A549 (cell line): ENCODE data around the gene POLR3H.

Source experiments
- BHLHE40 ChIP-seq: IDR thresholded peaks from 2 replicates; pipeline ENCODE4 v1.6.1; 2012; ENCODE audit warnings: low read depth, low read length, inconsistent platforms
- CHD2 ChIP-seq: fragments of 150-350 bp; IDR thresholded peaks from 2 replicates; pipeline ENCODE4 v1.6.1; 2014; ENCODE audit warnings: low read length; ENCODE audit not compliant: partially characterized antibody
- EP300 ChIP-seq, 2 experiments: fragments of >200 bp; sonication (Bioruptor Twin); formaldehyde crosslinking; IDR thresholded peaks; 2 replicates in 1 of 2; 3 replicates in 1 of 2; pipeline ENCODE4 v1.6.1; 2016 to 2017
- ESRRA ChIP-seq: fragments of 150-350 bp; IDR thresholded peaks from 2 replicates; pipeline ENCODE4 v1.6.1; 2014; ENCODE audit warnings: mild to moderate bottlenecking, low read length, borderline replicate concordance
- HDAC2 ChIP-seq: fragments of 200-600 bp; sonication (generic); IDR thresholded peaks from 2 replicates; pipeline ENCODE4 v1.6.1; 2016
- HOXA7 ChIP-seq: fragments of 250-450 bp; sonication (Bioruptor Pico); IDR thresholded peaks from 2 replicates; pipeline ENCODE4 v1.5.0; 2020; ENCODE audit warnings: mild to moderate bottlenecking, moderate library complexity
- JUNB ChIP-seq: fragments of >200 bp; sonication (Bioruptor Twin); formaldehyde crosslinking; IDR thresholded peaks from 2 replicates; pipeline ENCODE4 v1.6.1; 2016
- MAZ ChIP-seq: fragments of 150-350 bp; IDR thresholded peaks from 2 replicates; pipeline ENCODE4 v1.6.1; 2014; ENCODE audit warnings: antibody characterized with exemption, low read depth, low read length, borderline replicate concordance
- POLR2A ChIP-seq: IDR thresholded peaks from 2 replicates; pipeline ENCODE4 v1.6.1; 2012; ENCODE audit warnings: mild to moderate bottlenecking, low read length
- RNF2 ChIP-seq: fragments of 200-600 bp; sonication (generic); IDR thresholded peaks from 2 replicates; pipeline ENCODE4 v1.6.1; 2016; ENCODE audit warnings: low read depth, mild to moderate bottlenecking, antibody characterized with exemption, moderate library complexity, borderline replicate concordance
- TF ChIP-seq, protein P1 (sequence below): fragments of >200 bp; sonication (Bioruptor Twin); formaldehyde crosslinking; IDR thresholded peaks from 3 replicates; pipeline ENCODE4 v1.5.1; 2016
- TF ChIP-seq, protein P2 (sequence below): fragments of 450-650 bp; IDR thresholded peaks from 2 replicates; pipeline ENCODE4 v1.6.1; 2014; ENCODE audit warnings: antibody characterized with exemption
- TF ChIP-seq, protein P3 (sequence below): fragments of 200-600 bp; sonication (generic); IDR thresholded peaks from 2 replicates; pipeline ENCODE4 v1.6.1; 2016; ENCODE audit warnings: antibody characterized with exemption, mild to moderate bottlenecking, moderate library complexity
- TF ChIP-seq, protein P4 (sequence below): fragments of 250-450 bp; sonication (Bioruptor Pico); IDR thresholded peaks from 2 replicates; pipeline ENCODE4 v1.5.0; 2021; ENCODE audit warnings: mild to moderate bottlenecking, moderate library complexity, borderline replicate concordance

DNA sequence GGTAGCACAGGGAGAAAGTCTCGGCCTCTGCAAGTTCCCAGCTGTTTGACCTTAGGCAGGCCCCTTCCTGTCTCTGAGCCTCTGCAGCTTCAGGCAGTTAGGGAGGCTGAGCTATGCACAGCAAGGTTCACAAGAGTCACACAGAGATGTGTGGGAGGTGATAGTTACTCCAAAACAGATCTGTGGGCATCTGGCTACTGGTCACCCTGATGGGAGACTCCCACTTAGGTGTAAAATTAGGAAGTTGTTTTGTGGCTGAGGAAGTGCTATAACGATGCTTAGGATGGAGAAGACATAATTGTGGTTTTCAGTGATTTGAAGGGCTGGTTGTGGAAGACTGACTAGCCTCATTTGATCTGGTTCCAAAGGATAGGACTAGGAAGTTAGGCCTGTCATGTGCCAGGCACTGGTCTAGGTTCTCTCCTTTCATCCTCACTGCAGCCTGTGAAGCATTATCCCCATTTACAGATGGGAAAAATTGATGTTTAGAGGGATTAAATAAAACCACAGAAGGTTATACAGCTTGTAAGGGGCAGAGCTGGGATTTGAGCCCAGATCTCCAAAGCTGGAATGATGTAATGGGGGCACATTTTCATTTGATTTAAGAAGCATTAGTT lies 61.8 kb downstream of the POLR3H start:
- TF ChIP-seq RNF2 (no peak), POLR2A (no peak), ESRRA (no peak), JUNB (no peak), CHD2 (no peak), MAZ (no peak), HDAC2 (no peak), HOXA7 (CRISPR knock-in tag) (no peak), EP300 (IDR thresholded peaks at IDR 0.05) (no peak), BHLHE40 (no peak)
- TF ChIP-seq, protein P1, sequence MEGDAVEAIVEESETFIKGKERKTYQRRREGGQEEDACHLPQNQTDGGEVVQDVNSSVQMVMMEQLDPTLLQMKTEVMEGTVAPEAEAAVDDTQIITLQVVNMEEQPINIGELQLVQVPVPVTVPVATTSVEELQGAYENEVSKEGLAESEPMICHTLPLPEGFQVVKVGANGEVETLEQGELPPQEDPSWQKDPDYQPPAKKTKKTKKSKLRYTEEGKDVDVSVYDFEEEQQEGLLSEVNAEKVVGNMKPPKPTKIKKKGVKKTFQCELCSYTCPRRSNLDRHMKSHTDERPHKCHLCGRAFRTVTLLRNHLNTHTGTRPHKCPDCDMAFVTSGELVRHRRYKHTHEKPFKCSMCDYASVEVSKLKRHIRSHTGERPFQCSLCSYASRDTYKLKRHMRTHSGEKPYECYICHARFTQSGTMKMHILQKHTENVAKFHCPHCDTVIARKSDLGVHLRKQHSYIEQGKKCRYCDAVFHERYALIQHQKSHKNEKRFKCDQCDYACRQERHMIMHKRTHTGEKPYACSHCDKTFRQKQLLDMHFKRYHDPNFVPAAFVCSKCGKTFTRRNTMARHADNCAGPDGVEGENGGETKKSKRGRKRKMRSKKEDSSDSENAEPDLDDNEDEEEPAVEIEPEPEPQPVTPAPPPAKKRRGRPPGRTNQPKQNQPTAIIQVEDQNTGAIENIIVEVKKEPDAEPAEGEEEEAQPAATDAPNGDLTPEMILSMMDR = no peak
- TF ChIP-seq, protein P2, sequence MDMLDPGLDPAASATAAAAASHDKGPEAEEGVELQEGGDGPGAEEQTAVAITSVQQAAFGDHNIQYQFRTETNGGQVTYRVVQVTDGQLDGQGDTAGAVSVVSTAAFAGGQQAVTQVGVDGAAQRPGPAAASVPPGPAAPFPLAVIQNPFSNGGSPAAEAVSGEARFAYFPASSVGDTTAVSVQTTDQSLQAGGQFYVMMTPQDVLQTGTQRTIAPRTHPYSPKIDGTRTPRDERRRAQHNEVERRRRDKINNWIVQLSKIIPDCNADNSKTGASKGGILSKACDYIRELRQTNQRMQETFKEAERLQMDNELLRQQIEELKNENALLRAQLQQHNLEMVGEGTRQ = no peak
- TF ChIP-seq, protein P3, sequence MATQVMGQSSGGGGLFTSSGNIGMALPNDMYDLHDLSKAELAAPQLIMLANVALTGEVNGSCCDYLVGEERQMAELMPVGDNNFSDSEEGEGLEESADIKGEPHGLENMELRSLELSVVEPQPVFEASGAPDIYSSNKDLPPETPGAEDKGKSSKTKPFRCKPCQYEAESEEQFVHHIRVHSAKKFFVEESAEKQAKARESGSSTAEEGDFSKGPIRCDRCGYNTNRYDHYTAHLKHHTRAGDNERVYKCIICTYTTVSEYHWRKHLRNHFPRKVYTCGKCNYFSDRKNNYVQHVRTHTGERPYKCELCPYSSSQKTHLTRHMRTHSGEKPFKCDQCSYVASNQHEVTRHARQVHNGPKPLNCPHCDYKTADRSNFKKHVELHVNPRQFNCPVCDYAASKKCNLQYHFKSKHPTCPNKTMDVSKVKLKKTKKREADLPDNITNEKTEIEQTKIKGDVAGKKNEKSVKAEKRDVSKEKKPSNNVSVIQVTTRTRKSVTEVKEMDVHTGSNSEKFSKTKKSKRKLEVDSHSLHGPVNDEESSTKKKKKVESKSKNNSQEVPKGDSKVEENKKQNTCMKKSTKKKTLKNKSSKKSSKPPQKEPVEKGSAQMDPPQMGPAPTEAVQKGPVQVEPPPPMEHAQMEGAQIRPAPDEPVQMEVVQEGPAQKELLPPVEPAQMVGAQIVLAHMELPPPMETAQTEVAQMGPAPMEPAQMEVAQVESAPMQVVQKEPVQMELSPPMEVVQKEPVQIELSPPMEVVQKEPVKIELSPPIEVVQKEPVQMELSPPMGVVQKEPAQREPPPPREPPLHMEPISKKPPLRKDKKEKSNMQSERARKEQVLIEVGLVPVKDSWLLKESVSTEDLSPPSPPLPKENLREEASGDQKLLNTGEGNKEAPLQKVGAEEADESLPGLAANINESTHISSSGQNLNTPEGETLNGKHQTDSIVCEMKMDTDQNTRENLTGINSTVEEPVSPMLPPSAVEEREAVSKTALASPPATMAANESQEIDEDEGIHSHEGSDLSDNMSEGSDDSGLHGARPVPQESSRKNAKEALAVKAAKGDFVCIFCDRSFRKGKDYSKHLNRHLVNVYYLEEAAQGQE = no peak
- TF ChIP-seq, protein P4, sequence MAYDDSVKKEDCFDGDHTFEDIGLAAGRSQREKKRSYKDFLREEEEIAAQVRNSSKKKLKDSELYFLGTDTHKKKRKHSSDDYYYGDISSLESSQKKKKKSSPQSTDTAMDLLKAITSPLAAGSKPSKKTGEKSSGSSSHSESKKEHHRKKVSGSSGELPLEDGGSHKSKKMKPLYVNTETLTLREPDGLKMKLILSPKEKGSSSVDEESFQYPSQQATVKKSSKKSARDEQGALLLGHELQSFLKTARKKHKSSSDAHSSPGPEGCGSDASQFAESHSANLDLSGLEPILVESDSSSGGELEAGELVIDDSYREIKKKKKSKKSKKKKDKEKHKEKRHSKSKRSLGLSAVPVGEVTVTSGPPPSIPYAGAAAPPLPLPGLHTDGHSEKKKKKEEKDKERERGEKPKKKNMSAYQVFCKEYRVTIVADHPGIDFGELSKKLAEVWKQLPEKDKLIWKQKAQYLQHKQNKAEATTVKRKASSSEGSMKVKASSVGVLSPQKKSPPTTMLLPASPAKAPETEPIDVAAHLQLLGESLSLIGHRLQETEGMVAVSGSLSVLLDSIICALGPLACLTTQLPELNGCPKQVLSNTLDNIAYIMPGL (CRISPR knock-in tag) = no peak
